ENCODE results near the gene PPP2CA.

- TF ChIP-seq CTCF (conservative IDR thresholded peaks at IDR 0.05; ENCODE audit: low read length) (no peak), EZH2phosphoT487 (IDR thresholded peaks at IDR 0.05; ENCODE audit: borderline replicate concordance) (no peak)
These were observed 79.0 kb downstream of the PPP2CA start for GRCh38 chr5:134146651-134147518.
